DND-41 (cell line): ENCODE data around the gene MTFR2.

Source experiments
- CTCF ChIP-seq: IDR thresholded peaks from 2 replicates; pipeline ENCODE4 v1.5.1; 2012; ENCODE audit warnings: borderline replicate concordance, low read length, moderate library complexity, mild to moderate bottlenecking; ENCODE audit not compliant: poor library complexity, severe bottlenecking; ENCODE audit errors: extremely low read depth
- EZH2 ChIP-seq: IDR thresholded peaks from 3 replicates; pipeline ENCODE4 v1.6.1; 2012; ENCODE audit warnings: borderline replicate concordance, low read depth, mild to moderate bottlenecking, moderate library complexity, low read length, inconsistent platforms; ENCODE audit not compliant: severe bottlenecking

GRCh38 chr6:136232701-136233100 lies 17.4 kb downstream of the MTFR2 start:
- TF ChIP-seq CTCF (no peak), EZH2 (no peak)
